Adrenal gland (tissue), 12 donors: Measurements from ENCODE around the gene MAP1LC3C. TPM values are rescaled to one million over a fixed set of nuclear protein-coding genes. Genes with fewer than 3 reads are reported as not detected.

Source experiments
- DNase-seq, 7 donors: peaks; one replicate each; pipeline ENCODE4 v3.0.0-alpha.2; 2019 to 2020
- H3K27ac ChIP-seq, 5 donors: fragments of 200-600 bp; sonication (generic) in 4 of 5; 1 replicate in 3 of 5; 2 replicates in 2 of 5; pipeline versions ENCODE4 v1.5.1 to v1.8.0; 2016 to 2020; ENCODE audit warnings: mild to moderate bottlenecking in 1 of 5
- H3K27me3 ChIP-seq: fragments of 200-600 bp; 2 replicates; pipeline ENCODE4 v1.8.0; 2021
- H3K36me3 ChIP-seq, 2 donors: fragments of 200-600 bp; replicated peaks in 1 of 2; 1 replicate in 1 of 2; 2 replicates in 1 of 2; pipeline versions ENCODE4 v1.5.1 to v1.8.0; 2018 to 2022
- H3K4me1 ChIP-seq, 2 donors: fragments of 200-600 bp; replicated peaks in 1 of 2; 1 replicate in 1 of 2; 2 replicates in 1 of 2; pipeline versions ENCODE4 v1.5.1 to v1.8.0; 2018 to 2021
- H3K4me3 ChIP-seq, 4 donors: fragments of 200-600 bp; sonication (generic) in 3 of 4; one replicate each; pipeline ENCODE4 v1.5.1; 2016 to 2018
- H3K9me3 ChIP-seq, 3 donors: fragments of 200-600 bp; sonication (generic) in 1 of 3; replicated peaks in 1 of 3; 1 replicate in 2 of 3; 2 replicates in 1 of 3; pipeline versions ENCODE4 v1.5.1 to v1.8.0; 2016 to 2021
- POLR2A ChIP-seq, 2 donors: fragments of 450-650 bp; IDR thresholded peaks; one replicate each; pipeline ENCODE4 v1.6.1; 2017; ENCODE audit warnings: antibody characterized with exemption in 2 of 2, mild to moderate bottlenecking in 2 of 2, moderate library complexity in 1 of 2
- WGBS, 4 donors: extraction: QIAGEN DNeasy Blood & Tissue Kit in 2 of 4; methylation state at CpG; one replicate each; pipeline versions ENCODE4 v1.1.5 to v1.1.7; 2013 to 2017; 5-methylcytosine and 5-hydroxymethylcytosine counted together
- intact Hi-C, 2 donors: fragments of 100-400 bp; cut with DNase I; formaldehyde crosslinking; loops; one replicate each; pipeline versions ENCODE4 v1.14.1 to v1.15.0; 2022 to 2023
- polyA plus RNA-seq, 3 donors: library from polyadenylated mRNA; stranded (reverse); fragments of 200-250 nt in 2 of 3; fragments of 350-450 nt in 1 of 3; fragmentation: Illumina TruSeq in 1 of 3; extraction: RNeasy Lipid Tissue Mini Kit (QIAGEN cat#74804) in 1 of 3; gene quantifications; one replicate each; pipeline ENCODE4 v1.2.3, GENCODE V29; 2013 to 2014
- total RNA-seq, 9 donors: library from RNA; depleted of rRNA in 4 of 9; stranded (reverse); fragments of >200 nt in 4 of 9; fragments of 120-200 nt in 1 of 9; fragmentation: NEBNext Ultra II Directional in 1 of 9; extraction: Animal tissue kit (Norgen Biotek cat#: 25700) in 1 of 9; gene quantifications; one replicate each; pipeline versions ENCODE4 v1.1.0 to v1.2.4, GENCODE V29; 2013 to 2023
- TF ChIP-seq, protein P1 (sequence below), 6 experiments: fragments of 450-650 bp in 4 of 6; fragments of 200-600 bp in 2 of 6; sonication (generic) in 1 of 6; IDR thresholded peaks; 1 replicate in 5 of 6; 2 replicates in 1 of 6; pipeline versions ENCODE4 v1.5.1 to v1.8.0; 2016 to 2021; ENCODE audit warnings: antibody characterized with exemption in 6 of 6, mild to moderate bottlenecking in 2 of 6, moderate library complexity in 1 of 6
- donor health status: healthy with polysubstance abuse.
- donor health status: Bipolar disorder and iron deficiency.
- donor health status: DM: yes; HTN: yes; CAD: no.
- donor health status: DM: no; HTN: no; CAD: no.
- donor health status: DM: no; HTN: no; CAD: no.
- donor health status: DM: yes; HTN: yes; CAD: no.

The MAP1LC3C gene
- total and polyA plus RNA-seq, 12 donors: 0.06 to 2.6 (median 0.48) TPM; not detected in 4

- DNase-seq: peak; percentile 52 to 78 (median 72)
- no peaks in the 10 kb centered on the region for H3K27me3 ChIP-seq
- intact Hi-C loops: no loop called here
Measured at GRCh38 chr1:242017580-242018233, 18.8 kb upstream of the MAP1LC3C start.

GRCh38 chr1:242016479-242016878, 17.6 kb upstream of the MAP1LC3C start:
- Histone ChIP-seq H3K27ac (no peak overlapping the region), H3K9me3 (no peaks in the 10 kb centered on the region), H3K4me1 (peaks cover 0 to 4% of the 10 kb centered on the region in 2 donors), H3K36me3 (no peaks in the 10 kb centered on the region), H3K27me3 (no peaks in the 10 kb centered on the region), H3K4me3 (no peak overlapping the region)
- TF ChIP-seq, protein P1, sequence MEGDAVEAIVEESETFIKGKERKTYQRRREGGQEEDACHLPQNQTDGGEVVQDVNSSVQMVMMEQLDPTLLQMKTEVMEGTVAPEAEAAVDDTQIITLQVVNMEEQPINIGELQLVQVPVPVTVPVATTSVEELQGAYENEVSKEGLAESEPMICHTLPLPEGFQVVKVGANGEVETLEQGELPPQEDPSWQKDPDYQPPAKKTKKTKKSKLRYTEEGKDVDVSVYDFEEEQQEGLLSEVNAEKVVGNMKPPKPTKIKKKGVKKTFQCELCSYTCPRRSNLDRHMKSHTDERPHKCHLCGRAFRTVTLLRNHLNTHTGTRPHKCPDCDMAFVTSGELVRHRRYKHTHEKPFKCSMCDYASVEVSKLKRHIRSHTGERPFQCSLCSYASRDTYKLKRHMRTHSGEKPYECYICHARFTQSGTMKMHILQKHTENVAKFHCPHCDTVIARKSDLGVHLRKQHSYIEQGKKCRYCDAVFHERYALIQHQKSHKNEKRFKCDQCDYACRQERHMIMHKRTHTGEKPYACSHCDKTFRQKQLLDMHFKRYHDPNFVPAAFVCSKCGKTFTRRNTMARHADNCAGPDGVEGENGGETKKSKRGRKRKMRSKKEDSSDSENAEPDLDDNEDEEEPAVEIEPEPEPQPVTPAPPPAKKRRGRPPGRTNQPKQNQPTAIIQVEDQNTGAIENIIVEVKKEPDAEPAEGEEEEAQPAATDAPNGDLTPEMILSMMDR (IDR thresholded peaks at IDR 0.05): no peak
- no peak for TF ChIP-seq POLR2A (IDR thresholded peaks at IDR 0.05)
- no peak for DNase-seq
- intact Hi-C loops: no loop called here

More at GRCh38 chr1:242017580-242018233, 18.8 kb upstream of the MAP1LC3C start:
- H3K9me3 ChIP-seq: no peaks in the 10 kb centered on the region
- H3K36me3 ChIP-seq: no peaks in the 10 kb centered on the region
- H3K4me3 ChIP-seq: no peak overlapping the region
- no peak overlapping the region for H3K27ac ChIP-seq
- H3K4me1 ChIP-seq: peaks cover 0 to 4% of the 10 kb centered on the region in 2 donors
- TF ChIP-seq, protein P1 (IDR thresholded peaks at IDR 0.05): peak; percentile 52 to 81 (median 71)
- no peak for TF ChIP-seq POLR2A (IDR thresholded peaks at IDR 0.05)
- 39 to 42% (median 40%) methylated on average over 10 of the region's 10 CpGs for WGBS, 4 donors

DNA sequence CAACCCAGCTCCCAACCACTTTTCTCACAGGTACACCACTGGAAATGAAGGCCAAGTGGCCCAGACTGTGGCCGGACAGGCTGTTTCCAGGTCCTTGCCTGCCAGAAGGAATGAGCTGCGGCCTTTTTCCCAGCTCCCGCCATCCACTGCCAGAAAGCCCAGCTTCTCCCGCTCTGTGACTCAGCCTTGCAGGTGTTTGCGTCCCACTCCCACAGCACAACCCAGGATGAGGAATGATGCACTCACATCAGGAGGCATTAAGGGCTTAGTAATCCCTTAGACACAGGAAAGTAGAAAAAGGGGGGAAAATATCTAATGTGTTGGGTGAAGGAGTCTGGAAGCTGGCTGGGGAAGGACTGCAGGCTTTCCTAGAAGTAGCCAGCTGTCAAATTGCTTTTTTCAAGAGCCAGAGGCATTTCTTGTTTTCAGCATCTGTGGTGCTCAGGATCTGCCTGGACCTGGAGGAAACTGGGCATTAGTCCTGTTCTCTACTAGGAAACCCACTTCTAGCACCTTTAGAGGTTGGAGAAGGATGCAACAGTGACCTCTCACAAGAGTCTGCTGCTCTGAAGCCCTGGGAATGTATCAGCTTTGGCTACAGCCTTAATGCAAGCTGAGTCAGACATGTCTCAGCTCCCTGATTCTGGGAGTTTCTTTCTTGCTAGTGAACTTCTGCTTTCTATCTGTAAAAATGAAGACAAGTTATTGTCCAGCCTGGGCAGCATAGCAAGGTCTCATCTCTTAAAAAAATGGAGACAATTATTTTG, 13.2 kb upstream of the MAP1LC3C start:
- TF ChIP-seq, protein P1 (IDR thresholded peaks at IDR 0.05): no peak
- no peak for TF ChIP-seq POLR2A (IDR thresholded peaks at IDR 0.05)
- H3K9me3 ChIP-seq: no peaks in the 10 kb centered on the region
- no peaks in the 10 kb centered on the region for H3K36me3 ChIP-seq
- no peak overlapping the region for H3K27ac ChIP-seq
- peak in 1 of 7 donors; percentile 23 for DNase-seq
- no peak overlapping the region for H3K4me3 ChIP-seq
- 82 to 93% (median 87%) methylated on average over 3 to 5 of the region's 5 CpGs for WGBS, 4 donors
- intact Hi-C loops: no loop called here
- H3K4me1 ChIP-seq: no peaks in the 10 kb centered on the region
- no peaks in the 10 kb centered on the region for H3K27me3 ChIP-seq

- H3K36me3 ChIP-seq: no peaks in the 10 kb centered on the region
- no peaks in the 10 kb centered on the region for H3K4me1 ChIP-seq
- no peak for DNase-seq
- WGBS, 4 donors: 67 to 75% (median 71%) methylated on average over 5 of the region's 5 CpGs
- H3K27ac ChIP-seq: no peak overlapping the region
- TF ChIP-seq, protein P1 (IDR thresholded peaks at IDR 0.05): no peak
- no peak for TF ChIP-seq POLR2A (IDR thresholded peaks at IDR 0.05)
- H3K4me3 ChIP-seq: no peak overlapping the region
- H3K9me3 ChIP-seq: no peaks in the 10 kb centered on the region
- no peaks in the 10 kb centered on the region for H3K27me3 ChIP-seq
- intact Hi-C loops: no loop called here
Measured at GRCh38 chr1:242008826-242009495, 10.1 kb upstream of the MAP1LC3C start.
